ENCODE results near the gene EMP2. TPM values are rescaled to one million over a fixed set of nuclear protein-coding genes. Genes with fewer than 3 reads are reported as not detected.

EMP2 gene
- total RNA-seq, 6 donors from 2014 or later = 261 to 1,020 (median 640) TPM

DNA sequence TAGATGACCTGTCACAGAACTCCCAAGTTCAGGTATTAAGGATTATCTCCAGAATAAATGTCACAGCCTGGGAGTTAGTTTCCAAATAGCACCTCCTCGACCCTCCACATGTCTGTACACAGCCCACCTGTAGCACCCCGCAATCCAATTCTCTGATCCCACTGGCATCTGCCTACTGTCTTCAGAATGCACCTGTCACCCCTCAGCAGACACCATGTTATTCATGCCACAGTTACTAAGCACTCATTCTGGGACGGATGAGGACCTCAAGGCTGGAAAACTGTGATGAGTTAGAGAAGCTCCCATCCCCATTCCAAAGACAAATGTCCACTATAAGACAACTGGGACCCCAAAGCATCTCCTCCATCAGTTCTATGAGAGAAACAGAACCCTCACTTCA, 7.8 kb downstream of the EMP2 start:
- Histone ChIP-seq H3K9me3 (no peaks in the 10 kb centered on the region), H3K27me3 (no peaks in the 10 kb centered on the region), H3K4me3 (peak overlapping the region in 1 of 4 donors; percentile 24), H3K4me1 (peaks cover 41 to 70% (median 54%) of the 10 kb centered on the region in 4 donors), H3K27ac (peak overlapping the region in 3 of 4 donors; percentile 31 to 99 (median 98)), H3K36me3 (peaks cover 0 to 6% (median 2%) of the 10 kb centered on the region in 4 donors)
- ATAC-seq (ENCODE audit: low FRiP score in 2 of 2) (no peak), DNase-seq (no peak)
- TF ChIP-seq, protein P1, sequence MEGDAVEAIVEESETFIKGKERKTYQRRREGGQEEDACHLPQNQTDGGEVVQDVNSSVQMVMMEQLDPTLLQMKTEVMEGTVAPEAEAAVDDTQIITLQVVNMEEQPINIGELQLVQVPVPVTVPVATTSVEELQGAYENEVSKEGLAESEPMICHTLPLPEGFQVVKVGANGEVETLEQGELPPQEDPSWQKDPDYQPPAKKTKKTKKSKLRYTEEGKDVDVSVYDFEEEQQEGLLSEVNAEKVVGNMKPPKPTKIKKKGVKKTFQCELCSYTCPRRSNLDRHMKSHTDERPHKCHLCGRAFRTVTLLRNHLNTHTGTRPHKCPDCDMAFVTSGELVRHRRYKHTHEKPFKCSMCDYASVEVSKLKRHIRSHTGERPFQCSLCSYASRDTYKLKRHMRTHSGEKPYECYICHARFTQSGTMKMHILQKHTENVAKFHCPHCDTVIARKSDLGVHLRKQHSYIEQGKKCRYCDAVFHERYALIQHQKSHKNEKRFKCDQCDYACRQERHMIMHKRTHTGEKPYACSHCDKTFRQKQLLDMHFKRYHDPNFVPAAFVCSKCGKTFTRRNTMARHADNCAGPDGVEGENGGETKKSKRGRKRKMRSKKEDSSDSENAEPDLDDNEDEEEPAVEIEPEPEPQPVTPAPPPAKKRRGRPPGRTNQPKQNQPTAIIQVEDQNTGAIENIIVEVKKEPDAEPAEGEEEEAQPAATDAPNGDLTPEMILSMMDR (IDR thresholded peaks at IDR 0.05) = no peak
- TF ChIP-seq EP300 (IDR thresholded peaks at IDR 0.05) (no peak), POLR2AphosphoS5 (IDR thresholded peaks at IDR 0.05) (no peak), POLR2A (IDR thresholded peaks at IDR 0.05) (no peak)
- WGBS, 2 donors = 72 to 81% methylated on average over 3 of the region's 3 CpGs

DNA sequence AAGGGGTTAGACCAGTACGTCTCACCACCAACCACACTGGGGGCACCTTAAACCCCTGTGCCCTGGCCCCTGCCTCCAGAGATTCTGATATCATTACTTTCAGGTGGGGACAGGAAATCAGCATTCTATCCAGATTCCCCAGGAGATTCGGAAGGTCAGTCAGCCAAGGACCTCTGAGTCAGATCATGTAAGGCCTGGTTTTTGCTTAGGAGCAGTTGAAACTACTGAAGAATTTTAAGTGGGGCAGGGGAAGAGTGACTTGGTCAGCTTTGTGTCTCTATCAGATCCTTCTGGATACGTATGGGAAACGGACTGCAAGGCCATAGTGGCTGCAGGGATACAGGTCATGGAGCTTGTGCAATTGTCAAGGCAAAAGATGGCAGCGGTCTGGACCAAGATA, 9.0 kb downstream of the EMP2 start:
- DNase-seq (no peak), ATAC-seq (ENCODE audit: low FRiP score in 2 of 2) (no peak)
- Histone ChIP-seq H3K9me3 (no peaks in the 10 kb centered on the region), H3K4me1 (peaks cover 29 to 58% (median 44%) of the 10 kb centered on the region in 4 donors), H3K4me3 (no peak overlapping the region), H3K36me3 (peaks cover 0 to 10% (median 3%) of the 10 kb centered on the region in 4 donors), H3K27ac (peak overlapping the region; percentile 30 to 98 (median 46)), H3K27me3 (no peaks in the 10 kb centered on the region)
- TF ChIP-seq, protein P1 (IDR thresholded peaks at IDR 0.05) = no peak
- TF ChIP-seq POLR2A (IDR thresholded peaks at IDR 0.05) = no peak
- no peak for TF ChIP-seq POLR2AphosphoS5 (IDR thresholded peaks at IDR 0.05)
- TF ChIP-seq EP300 (IDR thresholded peaks at IDR 0.05) = no peak
- 64 to 77% methylated on average over 5 of the region's 5 CpGs for WGBS, 2 donors

DNA sequence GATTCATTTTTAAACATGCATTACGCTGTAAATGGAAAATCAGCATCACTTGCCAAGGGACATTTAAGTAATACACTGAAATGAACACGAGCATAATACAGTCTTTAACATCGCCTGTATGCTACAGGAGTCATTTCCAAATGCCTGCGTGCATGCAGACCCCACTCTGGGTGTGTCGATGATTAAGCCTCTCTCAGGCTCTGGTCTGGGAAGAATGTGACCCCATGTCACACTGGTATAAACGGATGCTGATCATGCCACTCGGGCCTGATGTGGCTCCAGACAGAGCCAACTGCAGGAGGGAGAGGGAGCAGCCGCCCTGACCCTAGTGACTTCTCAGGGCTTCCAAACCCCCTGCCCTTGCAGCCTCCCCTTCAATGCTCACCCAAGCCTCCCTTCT, 10.8 kb downstream of the EMP2 start:
- Histone ChIP-seq H3K4me1 (peaks cover 32 to 57% (median 39%) of the 10 kb centered on the region in 4 donors), H3K9me3 (no peaks in the 10 kb centered on the region), H3K36me3 (peaks cover 0 to 10% (median 4%) of the 10 kb centered on the region in 4 donors), H3K4me3 (peak overlapping the region in 1 of 4 donors; percentile 5), H3K27ac (peak overlapping the region; percentile 31 to 64 (median 58)), H3K27me3 (no peaks in the 10 kb centered on the region)
- 58 to 67% methylated on average over 2 to 7 of the region's 8 CpGs for WGBS, 2 donors
- no peak for DNase-seq
- ATAC-seq (ENCODE audit: low FRiP score in 2 of 2) = peak in 1 of 2 donors; percentile 32
- TF ChIP-seq POLR2A (IDR thresholded peaks at IDR 0.05) (no peak), EP300 (IDR thresholded peaks at IDR 0.05) (no peak), POLR2AphosphoS5 (IDR thresholded peaks at IDR 0.05) (no peak)
- TF ChIP-seq, protein P1 (IDR thresholded peaks at IDR 0.05) = no peak

DNA sequence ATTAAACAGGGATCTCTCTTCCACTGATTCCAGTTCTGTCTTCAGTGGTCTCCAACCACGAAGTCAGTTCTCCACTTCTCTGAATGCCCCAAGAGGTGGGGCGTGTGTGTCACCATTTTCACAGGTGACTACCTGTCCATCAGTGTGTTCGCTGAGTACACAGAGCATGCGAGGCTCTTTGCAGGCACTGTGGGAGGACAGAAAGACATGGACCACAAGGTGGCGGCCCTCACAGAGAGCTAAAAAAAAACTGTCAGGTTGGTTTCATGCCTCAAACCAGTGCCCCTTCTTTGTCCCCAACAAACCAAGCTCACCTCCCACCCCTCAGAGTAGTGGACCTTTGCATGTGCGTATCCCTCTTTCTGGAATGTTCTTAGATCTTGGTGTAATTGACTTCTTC, 13.8 kb downstream of the EMP2 start:
- Histone ChIP-seq H3K9me3 (peaks cover 0 to 6% (median 0%) of the 10 kb centered on the region in 4 donors), H3K36me3 (peaks cover 0 to 14% (median 2%) of the 10 kb centered on the region in 4 donors), H3K4me3 (no peak overlapping the region), H3K4me1 (peaks cover 34 to 58% (median 44%) of the 10 kb centered on the region in 4 donors), H3K27me3 (no peaks in the 10 kb centered on the region), H3K27ac (peak overlapping the region in 3 of 4 donors; percentile 35 to 77 (median 55))
- no peak for DNase-seq
- 83 to 85% methylated on average over 6 of the region's 6 CpGs for WGBS, 2 donors
- no peak for TF ChIP-seq EP300 (IDR thresholded peaks at IDR 0.05)
- TF ChIP-seq, protein P1 (IDR thresholded peaks at IDR 0.05) = no peak
- no peak for TF ChIP-seq POLR2AphosphoS5 (IDR thresholded peaks at IDR 0.05)
- TF ChIP-seq POLR2A (IDR thresholded peaks at IDR 0.05) = no peak
- ATAC-seq (ENCODE audit: low FRiP score in 2 of 2) = no peak

DNA sequence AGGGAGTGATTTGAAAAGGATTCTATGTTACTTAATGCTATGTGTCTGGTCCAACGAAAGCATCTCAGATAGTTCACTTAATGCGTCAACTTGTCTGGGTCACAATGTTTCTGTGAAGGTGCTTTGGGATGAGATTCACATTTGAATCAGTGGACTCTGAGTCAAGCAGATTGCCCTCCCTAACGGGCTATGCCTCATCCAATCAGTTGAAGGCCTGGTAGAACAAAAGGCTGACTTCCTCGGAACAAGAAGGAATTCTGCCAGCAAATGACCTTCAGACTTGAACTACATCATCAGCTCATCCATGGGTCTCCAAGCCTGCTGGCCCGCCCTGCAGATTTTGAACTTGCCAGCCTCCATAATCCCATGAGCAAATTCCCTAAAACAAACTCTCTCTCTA, 15.2 kb downstream of the EMP2 start:
- TF ChIP-seq EP300 (IDR thresholded peaks at IDR 0.05) (peak in 1 of 4 donors; percentile 20), POLR2A (IDR thresholded peaks at IDR 0.05) (no peak), POLR2AphosphoS5 (IDR thresholded peaks at IDR 0.05) (peak; percentile 40 to 57)
- TF ChIP-seq, protein P1 (IDR thresholded peaks at IDR 0.05) = no peak
- peaks cover 0 to 14% (median 2%) of the 10 kb centered on the region in 4 donors for H3K36me3 ChIP-seq
- H3K27ac ChIP-seq = peak overlapping the region; percentile 52 to 84 (median 66)
- DNase-seq (no peak), ATAC-seq (ENCODE audit: low FRiP score in 2 of 2) (peak in 1 of 2 donors; percentile 20)
- H3K4me1 ChIP-seq = peaks cover 38 to 63% (median 49%) of the 10 kb centered on the region in 4 donors
- H3K4me3 ChIP-seq = no peak overlapping the region
- WGBS, 2 donors = 53 to 62% methylated on average over 5 of the region's 5 CpGs
- no peaks in the 10 kb centered on the region for H3K27me3 ChIP-seq
- H3K9me3 ChIP-seq = peaks cover 0 to 6% (median 0%) of the 10 kb centered on the region in 4 donors
